Heart right ventricle (tissue), 16 donors: ENCODE measurements around the gene PRR16. TPM values are rescaled to one million over a fixed set of nuclear protein-coding genes. Genes with fewer than 3 reads are reported as not detected.
A peak's percentile ranks its signal among the peaks of the same experiment; 100 is the strongest.

Experiments used
- ATAC-seq, 8 donors: fragments of 200-7000 bp; cut with Tn5 transposase; one replicate each; pipeline ENCODE4 v1.9.1; 2020; ENCODE audit warnings: mild to moderate bottlenecking in 8 of 8, moderate library complexity in 8 of 8, moderate number of reproducible peaks in 1 of 8
- DNase-seq, 2 donors: peaks; one replicate each; pipeline ENCODE4 v3.0.0-alpha.2; 2020
- H3K27ac ChIP-seq, 10 donors: fragments of 200-600 bp; sonication (generic) in 2 of 10; one replicate each; pipeline versions ENCODE4 v1.5.0 to v1.8.0; 2020 to 2022; ENCODE audit warnings: mild to moderate bottlenecking in 3 of 10
- H3K27me3 ChIP-seq, 7 donors: fragments of 200-600 bp; one replicate each; pipeline ENCODE4 v1.8.0; 2021 to 2022; ENCODE audit warnings: mild to moderate bottlenecking in 2 of 7
- H3K36me3 ChIP-seq, 9 donors: fragments of 200-600 bp; sonication (generic) in 1 of 9; one replicate each; pipeline versions ENCODE4 v1.5.0 to v1.8.0; 2020 to 2022; ENCODE audit warnings: mild to moderate bottlenecking in 2 of 9
- H3K4me1 ChIP-seq, 9 donors: fragments of 200-600 bp; sonication (generic) in 1 of 9; one replicate each; pipeline versions ENCODE4 v1.5.0 to v1.8.0; 2020 to 2022; ENCODE audit warnings: mild to moderate bottlenecking in 4 of 9
- H3K4me3 ChIP-seq, 10 donors: fragments of 200-600 bp; sonication (generic) in 2 of 10; one replicate each; pipeline versions ENCODE4 v1.5.0 to v1.8.0; 2020 to 2022; ENCODE audit warnings: mild to moderate bottlenecking in 7 of 10, moderate library complexity in 2 of 10
- H3K9me3 ChIP-seq, 11 donors: fragments of 200-600 bp in 10 of 11; sonication (generic) in 2 of 11; one replicate each; pipeline versions ENCODE4 v1.5.0 to v1.8.0; 2013 to 2022; ENCODE audit warnings: mild to moderate bottlenecking in 2 of 11, control low read depth in 1 of 11, moderate library complexity in 1 of 11
- CTCF ChIP-seq, 9 donors: fragments of 200-600 bp; sonication (generic) in 2 of 9; IDR thresholded peaks; one replicate each; pipeline versions ENCODE4 v1.5.0 to v1.8.0; 2021 to 2022; ENCODE audit warnings: antibody characterized with exemption in 9 of 9, mild to moderate bottlenecking in 5 of 9, moderate library complexity in 1 of 9
- WGBS, 2 donors: extraction: QIAGEN DNeasy Blood & Tissue Kit; methylation state at CpG; one replicate each; pipeline ENCODE4 v1.1.7; 2013; ENCODE audit warnings: inconsistent platforms in 1 of 2; 5-methylcytosine and 5-hydroxymethylcytosine counted together
- intact Hi-C, 10 donors: fragments of 100-400 bp; cut with DNase I; formaldehyde crosslinking; loops; one replicate each; pipeline versions ENCODE4 v1.11.1 to v1.14.2; 2022
- polyA plus RNA-seq, 2 donors: library from polyadenylated mRNA; stranded (reverse); fragments of 200-250 nt; gene quantifications; one replicate each; pipeline ENCODE4 v1.2.3, GENCODE V29; 2013
- total RNA-seq, 10 donors: library from RNA; stranded (reverse); fragmentation: NEBNext Ultra II Directional in 3 of 10; extraction: Animal tissue kit (Norgen Biotek cat#: 25700) in 3 of 10; gene quantifications; one replicate each; pipeline versions ENCODE4 v1.2.1 to v1.2.4, GENCODE V29; 2021 to 2023
- donor health status: Arrhythmogenic right ventricular cardiomyopathy.
- donor health status: ischemic (EF 13 %, LVEDD 7.1; RV severe dilation, severe dysfunction).
- donor health status: healthy with polysubstance abuse.
- donor health status: DM: no; HTN: yes; CAD: no.
- donor health status: DM: no; HTN: no; CAD: no.
- donor health status: ischemic (EF 25% LVEDD 6.9; RV normal size, moderate dysfunction).
- donor health status: ischemic (EF 25% LVEDD 5.7; RV mildly dilated, moderate dysfunction).
- donor health status: healthy.
- donor health status: DM: yes; HTN: yes; CAD: no.
- donor health status: Ischemic cardiomyopathy.
- donor health status: ischemic (EF 35%, LVEDD 5.7; RV mildly dilated, moderate dysfunction).
- donor health status: nonischemic (EF 11% LVEDD 7.7; RV severe dilation, severe dysfunction).
- donor health status: DM: yes; HTN: yes; CAD: no.
- donor health status: PGD.
- donor health status: ischemic (EF 29% LVEDD 5.4; RV normal size, mild dysfunction).
- donor health status: nonischemic (EF 23%, LVEDD 6.1; RV moderate dilation, normal function).

The PRR16 gene
- total and polyA plus RNA-seq, 12 donors: 5.3 to 22.9 (median 10.4) TPM

GRCh38 chr5:120442694-120443093 lies 21.4 kb upstream of the PRR16 start:
- WGBS, 2 donors: 48 to 56% methylated on average over 3 of the region's 3 CpGs
- Histone ChIP-seq H3K4me1 (peaks cover 0 to 37% (median 0%) of the 10 kb centered on the region in 9 donors), H3K9me3 (no peaks in the 10 kb centered on the region), H3K36me3 (no peaks in the 10 kb centered on the region), H3K27ac (peak overlapping the region in 9 of 10 donors; percentile 12 to 81 (median 70)), H3K27me3 (no peaks in the 10 kb centered on the region), H3K4me3 (no peak overlapping the region)
- ATAC-seq (peak; percentile 71 to 95 (median 91)), DNase-seq (peak in 1 of 2 donors; percentile 42)
- no peak for TF ChIP-seq CTCF (IDR thresholded peaks at IDR 0.05)
- intact Hi-C loops: no loop called here

DNA sequence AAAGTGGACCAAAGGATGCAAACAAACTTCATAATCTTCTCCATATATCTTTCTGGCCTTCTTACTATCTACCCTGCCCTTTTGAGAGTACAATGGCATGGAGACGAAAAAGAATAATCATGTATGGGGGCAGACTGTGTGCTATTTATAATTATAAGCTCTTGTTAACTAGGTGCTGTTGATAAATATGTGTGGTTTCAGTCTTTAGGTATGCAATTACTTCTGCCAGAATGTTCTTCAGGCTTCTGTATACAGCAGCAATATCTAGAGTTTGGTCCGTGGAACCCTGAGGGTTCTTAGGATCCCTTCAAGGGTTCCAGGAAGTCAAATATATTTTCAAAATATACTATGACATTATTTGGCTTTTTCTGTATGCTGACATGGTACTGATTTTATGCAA lies 20.5 kb upstream of the PRR16 start:
- Histone ChIP-seq H3K4me1 (peaks cover 0 to 37% (median 0%) of the 10 kb centered on the region in 9 donors), H3K36me3 (no peaks in the 10 kb centered on the region), H3K4me3 (no peak overlapping the region), H3K9me3 (no peaks in the 10 kb centered on the region), H3K27ac (peak overlapping the region in 9 of 10 donors; percentile 12 to 81 (median 70)), H3K27me3 (no peaks in the 10 kb centered on the region)
- ATAC-seq: peak in 6 of 8 donors; percentile 13 to 73 (median 52)
- WGBS, 2 donors: 39 to 60% methylated on average over 2 of the region's 2 CpGs
- TF ChIP-seq CTCF (IDR thresholded peaks at IDR 0.05): no peak
- intact Hi-C loops: no loop called here
- DNase-seq: no peak

DNA sequence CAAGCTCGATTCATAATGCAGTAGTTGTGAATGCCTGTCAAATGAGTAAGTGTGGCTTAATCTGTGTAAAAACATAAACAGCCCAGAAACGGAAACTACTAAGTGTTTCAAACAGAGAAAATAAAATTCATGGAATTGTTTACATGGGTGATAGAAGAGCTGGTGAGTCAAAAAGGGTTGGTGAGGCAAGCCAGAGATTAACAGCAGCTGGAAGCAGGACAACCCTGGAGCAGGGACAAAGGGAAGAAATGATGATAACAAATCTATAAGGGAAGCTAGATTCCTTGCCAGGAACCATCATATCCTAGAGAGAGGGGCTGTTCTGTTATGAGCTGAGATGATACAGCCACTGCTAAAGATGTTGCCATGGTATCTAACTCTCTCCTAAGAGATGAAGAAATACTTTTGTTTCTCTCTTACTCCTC lies 18.0 kb upstream of the PRR16 start:
- peak overlapping the region in 7 of 10 donors; percentile 1 to 77 (median 65) for H3K27ac ChIP-seq
- no peak for TF ChIP-seq CTCF (IDR thresholded peaks at IDR 0.05)
- WGBS, 2 donors: 12 to 14% methylated on average over 2 of the region's 2 CpGs
- peak in 7 of 8 donors; percentile 17 to 65 (median 40) for ATAC-seq
- intact Hi-C loops: no loop called here
- no peaks in the 10 kb centered on the region for H3K36me3 ChIP-seq
- H3K27me3 ChIP-seq: no peaks in the 10 kb centered on the region
- H3K4me1 ChIP-seq: peaks cover 0 to 49% (median 4%) of the 10 kb centered on the region in 9 donors
- peak in 1 of 2 donors; percentile 11 for DNase-seq
- H3K9me3 ChIP-seq: no peaks in the 10 kb centered on the region
- H3K4me3 ChIP-seq: no peak overlapping the region

DNA sequence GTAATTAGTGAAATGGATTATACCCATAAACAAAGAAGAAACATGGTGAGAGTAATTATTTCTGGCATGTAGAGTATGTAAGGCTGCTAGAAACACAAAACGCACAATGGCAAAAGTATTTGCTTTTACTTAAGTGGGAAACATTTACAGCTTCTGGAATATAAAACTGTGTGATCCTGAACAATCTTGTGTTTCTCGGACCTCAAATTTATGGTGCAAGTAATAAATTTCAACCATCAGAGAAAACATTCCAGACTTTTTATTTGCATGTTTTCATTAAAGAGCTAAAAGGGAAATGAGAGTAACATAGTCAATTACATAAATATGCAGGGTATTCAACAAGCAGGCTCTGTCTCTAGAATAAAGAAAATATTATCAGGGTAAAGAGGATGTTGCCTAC lies 17.2 kb upstream of the PRR16 start:
- DNase-seq (no peak), ATAC-seq (no peak)
- TF ChIP-seq CTCF (IDR thresholded peaks at IDR 0.05): no peak
- no peaks in the 10 kb centered on the region for H3K36me3 ChIP-seq
- peak overlapping the region in 6 of 10 donors; percentile 1 to 77 (median 68) for H3K27ac ChIP-seq
- peaks cover 0 to 49% (median 4%) of the 10 kb centered on the region in 9 donors for H3K4me1 ChIP-seq
- H3K4me3 ChIP-seq: no peak overlapping the region
- intact Hi-C loops: no loop called here
- 50 to 61% methylated on average over 2 of the region's 2 CpGs for WGBS, 2 donors
- H3K9me3 ChIP-seq: peaks cover 0 to 3% (median 0%) of the 10 kb centered on the region in 11 donors
- no peaks in the 10 kb centered on the region for H3K27me3 ChIP-seq
